ENCODE results near the gene TBX4.
"Not testable (repeated sequence)": the region's sequence is repeated elsewhere in the genome, so short reads cannot be mapped to it uniquely, and the experiment has no call there.

The TBX4 gene

DNA sequence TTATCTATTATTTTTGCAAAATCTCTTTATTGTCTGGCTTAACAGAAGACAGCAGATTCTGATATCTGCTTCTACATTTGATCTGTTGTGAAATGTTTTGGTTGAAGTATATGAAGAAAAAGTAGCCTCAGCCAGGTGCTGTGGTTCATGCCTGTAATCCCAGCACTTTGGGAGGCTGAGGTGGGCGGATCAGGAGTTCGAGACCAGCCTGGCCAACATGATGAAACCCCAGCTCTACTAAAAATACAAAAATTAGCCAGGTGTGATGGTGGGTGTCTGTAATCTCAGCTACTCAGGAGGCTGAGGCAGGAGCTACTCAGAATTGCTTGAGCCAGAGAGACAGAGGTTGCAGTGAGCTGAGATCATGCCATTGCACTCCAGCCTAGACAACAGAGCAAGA, 75.2 kb downstream of the TBX4 start:
- DNase-seq (ENCODE audit: low read depth): not testable (repeated sequence)

DNA sequence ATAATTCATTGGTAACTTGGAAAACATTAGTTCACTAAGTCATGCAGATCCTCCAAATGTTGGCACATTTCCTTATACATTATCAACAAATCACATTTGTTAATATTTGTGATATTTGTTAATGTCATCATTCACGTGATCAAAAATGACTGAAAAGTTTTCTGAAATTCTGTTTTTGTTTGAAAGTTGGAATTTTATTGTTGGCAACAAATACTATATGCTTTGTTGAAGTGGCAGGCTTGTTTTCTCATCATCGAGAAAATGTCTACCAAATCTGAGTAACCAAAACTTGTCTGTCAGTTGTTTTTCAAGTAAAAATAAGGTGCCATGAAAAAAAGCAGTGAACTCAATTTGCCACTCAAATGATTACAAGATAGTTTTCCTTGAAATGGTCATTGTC, 75.9 kb downstream of the TBX4 start:
- DNase-seq (ENCODE audit: low read depth): no peak

DNA sequence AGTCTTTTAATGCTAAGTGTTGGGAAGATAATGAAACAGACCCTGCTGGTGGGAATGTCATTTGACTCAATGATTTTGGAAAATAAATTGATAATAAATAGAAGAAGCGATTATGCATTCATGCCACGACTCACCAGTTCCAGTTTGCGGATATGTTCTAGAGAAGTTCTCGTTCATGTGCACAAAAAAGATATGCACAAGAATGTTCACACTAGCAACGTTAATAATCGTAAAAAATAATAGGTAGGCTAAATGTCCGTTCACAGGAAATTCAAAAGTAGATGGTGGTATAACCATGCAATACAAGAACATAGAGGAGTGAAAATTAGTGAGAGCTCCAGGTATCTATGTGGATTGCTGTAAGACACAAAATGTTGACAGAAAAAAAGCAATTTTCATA, 79.0 kb downstream of the TBX4 start:
- DNase-seq (ENCODE audit: low read depth): no peak

DNA sequence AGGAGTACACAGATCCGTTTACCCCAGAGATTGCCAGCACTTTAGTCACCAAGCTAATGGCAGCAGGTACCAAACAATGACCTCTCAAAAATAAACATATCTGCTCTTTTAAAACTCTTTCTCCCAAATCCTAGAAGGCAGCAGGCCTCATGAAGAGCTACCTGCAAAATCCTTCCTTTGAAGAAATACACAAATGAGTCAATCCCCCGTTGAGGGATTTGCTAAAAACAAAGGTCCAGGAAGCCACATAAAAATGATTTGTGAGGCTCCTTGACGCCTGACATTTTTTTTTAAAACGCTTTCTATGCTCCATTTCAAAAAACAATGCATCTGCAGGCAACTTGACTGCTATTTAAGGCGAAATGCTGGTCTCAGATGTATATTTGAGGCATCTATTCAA, 80.6 kb downstream of the TBX4 start:
- no peak for DNase-seq (ENCODE audit: low read depth)

DNA sequence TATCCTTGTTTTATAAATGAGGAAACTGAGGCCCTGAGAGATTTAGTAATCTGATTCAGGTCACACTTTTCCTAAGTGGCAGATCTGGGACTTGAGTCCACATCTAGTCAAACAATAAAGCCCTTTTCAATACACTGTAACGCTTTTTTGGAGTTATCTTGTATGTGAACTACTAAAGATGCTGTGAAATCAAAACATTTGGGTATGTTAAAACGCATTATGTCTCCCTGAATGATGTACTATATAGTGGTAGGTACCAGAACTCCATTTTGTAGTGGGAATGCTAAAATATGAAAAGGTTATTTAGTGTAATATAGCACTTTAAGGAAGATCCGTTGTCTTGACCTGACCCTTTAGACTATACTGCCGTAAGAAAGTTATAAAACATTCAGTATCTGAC, 81.6 kb downstream of the TBX4 start:
- no peak for DNase-seq (ENCODE audit: low read depth)

DNA sequence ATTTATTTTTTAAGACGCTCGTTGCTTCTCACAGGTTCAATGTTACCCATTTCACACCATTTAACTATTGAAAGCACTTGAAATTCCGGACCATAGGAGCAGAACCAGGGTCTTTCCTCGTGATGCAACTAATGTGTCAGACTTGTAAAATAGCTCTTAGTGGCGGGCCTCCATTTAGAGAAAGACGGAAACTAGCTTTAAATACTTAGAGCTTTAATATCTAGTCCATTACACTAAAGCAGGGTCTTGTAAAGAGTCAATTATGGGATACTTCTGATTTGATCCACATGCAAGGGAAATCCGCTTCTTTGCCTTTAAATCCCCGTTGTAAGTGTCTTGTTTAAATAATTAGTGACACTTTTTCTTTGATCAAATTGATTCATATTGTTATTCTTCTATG, 82.2 kb downstream of the TBX4 start:
- DNase-seq (ENCODE audit: low read depth): no peak
